ENCODE data around the gene GRAMD2A.
"Not testable (repeated sequence)": the region's sequence is repeated elsewhere in the genome, so short reads cannot be mapped to it uniquely, and the experiment has no call there.

GRAMD2A gene

DNA sequence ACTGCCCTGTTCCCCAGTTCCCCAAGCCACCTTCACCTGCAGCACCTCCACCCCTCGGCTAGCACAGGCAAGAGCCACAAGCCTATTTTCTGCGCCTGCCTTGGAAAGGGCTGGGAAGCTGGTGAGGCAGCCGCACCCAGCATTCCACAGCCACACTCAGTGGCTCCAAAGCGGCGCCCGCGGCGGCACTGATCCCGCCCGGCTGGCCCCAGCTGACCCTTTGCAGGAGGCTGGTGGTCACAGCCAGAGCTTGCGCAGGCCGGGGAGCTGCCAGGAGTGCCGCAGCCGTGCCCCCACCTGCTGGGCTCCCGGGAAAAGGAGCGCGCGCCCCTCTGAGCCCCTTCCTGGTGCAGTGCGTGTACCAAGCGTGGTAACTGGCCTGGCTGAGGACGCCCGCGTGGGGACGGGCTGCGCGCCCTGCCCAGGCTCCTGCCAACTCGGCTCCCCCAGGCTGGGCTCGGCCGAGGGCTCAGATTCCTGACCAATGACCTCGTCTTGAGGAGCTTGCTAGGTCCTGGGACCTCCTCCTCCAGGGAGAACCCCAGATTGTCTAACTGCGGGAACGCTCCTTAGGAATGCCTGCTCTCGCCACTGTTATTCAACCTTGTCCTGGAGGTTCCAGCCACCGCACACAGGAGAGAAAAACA lies 13.3 kb downstream of the GRAMD2A start:
- peak; percentile 79 for DNase-seq (ENCODE audit: low spot score)

DNA sequence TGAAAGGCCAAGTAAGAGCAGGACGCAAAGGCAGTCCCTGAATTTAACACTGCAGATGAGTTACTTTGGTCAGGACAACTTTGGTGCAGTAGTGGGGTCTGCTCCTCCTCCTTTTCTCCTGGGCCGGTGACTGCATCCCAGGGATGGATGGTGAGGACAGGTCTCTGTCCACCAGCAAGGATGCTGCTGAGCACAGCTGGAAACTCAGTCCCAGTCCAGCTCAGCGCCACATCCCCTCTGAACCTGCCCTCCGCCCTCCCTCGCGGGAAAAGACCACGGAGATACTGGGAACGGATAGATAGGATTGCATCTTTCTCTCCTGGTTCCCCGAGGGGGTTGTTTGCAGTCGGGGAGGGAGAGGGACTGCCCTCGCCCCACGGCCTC lies 13.8 kb downstream of the GRAMD2A start:
- DNase-seq (ENCODE audit: low spot score) = no peak

- no peak for DNase-seq (ENCODE audit: low spot score)
Observed at GRCh38 chr15:72182673-72183072, 14.9 kb downstream of the GRAMD2A start.

DNA sequence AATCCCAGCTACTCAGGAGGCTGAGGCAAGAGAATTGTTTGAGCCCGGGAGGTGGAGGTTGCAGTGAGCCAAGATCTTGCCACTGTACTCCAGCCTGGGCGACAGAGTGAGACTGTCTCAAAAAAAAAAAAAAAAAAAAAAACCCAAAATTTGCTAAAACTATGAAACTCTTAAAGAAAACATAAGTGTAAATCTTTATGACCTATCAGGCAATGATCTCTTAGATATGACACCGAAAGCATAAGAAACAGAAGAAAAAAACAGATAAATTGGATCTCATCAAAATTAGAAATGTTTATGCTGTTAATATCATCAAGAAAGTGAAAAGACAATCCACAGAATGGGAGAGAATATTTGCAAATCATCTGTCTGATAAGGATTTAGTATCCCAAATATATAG lies 15.3 kb downstream of the GRAMD2A start:
- DNase-seq (ENCODE audit: low spot score) = no peak

DNA sequence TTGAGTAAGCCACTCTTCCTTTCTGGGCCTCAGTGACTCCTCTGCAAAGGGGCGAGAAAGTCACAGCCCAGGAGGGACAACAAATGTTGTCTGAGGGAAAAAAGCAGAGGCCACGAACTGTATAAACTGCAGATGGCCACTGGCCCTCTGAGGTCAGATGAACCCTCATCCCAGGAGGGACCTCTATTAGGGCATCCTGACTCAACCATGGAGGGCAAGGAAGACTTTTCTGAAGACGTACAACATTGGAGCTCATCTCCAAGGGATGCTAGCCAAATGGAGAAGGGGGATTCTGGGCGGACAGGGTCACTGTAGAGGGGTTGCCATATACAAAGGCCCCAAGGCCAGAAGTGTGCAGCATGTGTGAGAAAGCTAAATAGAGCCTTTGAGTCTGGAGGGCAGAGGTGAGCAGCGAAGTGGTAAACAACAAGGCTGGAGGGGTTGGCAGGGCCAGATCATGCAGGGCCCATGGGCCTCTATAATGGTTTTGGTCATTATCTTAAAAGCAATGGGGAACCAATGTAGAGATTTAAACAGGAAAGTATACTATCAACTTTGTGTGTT lies 16.7 kb downstream of the GRAMD2A start:
- DNase-seq (ENCODE audit: low spot score) = no peak

DNA sequence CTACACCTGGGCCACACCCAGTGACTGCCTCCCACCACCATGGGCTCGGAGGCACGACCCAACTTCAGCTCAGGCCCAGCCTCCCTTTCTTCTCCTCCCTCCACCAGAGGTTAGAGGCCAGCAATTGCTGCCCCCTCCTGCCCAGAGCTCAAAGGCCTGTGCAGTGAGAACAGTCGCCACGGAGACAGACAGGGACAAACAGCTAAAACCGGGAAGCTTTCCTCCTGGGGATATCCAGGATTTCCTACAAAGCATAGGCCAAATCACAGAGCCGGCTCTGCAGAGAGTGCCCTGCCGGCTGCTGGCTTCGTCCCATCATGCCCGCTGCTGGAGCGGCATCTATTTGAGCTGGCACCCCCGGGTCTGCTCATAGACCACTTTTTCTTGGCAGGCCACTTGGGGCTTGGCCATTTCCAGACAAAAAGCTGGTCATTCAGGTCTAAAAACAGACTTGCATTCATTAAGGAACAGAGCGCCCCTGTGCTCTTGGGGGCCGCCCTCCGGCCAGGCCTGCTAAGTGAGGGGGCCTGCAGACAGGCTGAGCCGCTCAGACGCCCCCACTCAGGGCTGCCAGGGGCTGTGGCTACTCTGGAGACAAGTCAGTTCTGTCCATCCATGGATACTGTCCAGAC lies 17.5 kb downstream of the GRAMD2A start:
- DNase-seq (ENCODE audit: low spot score) = no peak

DNA sequence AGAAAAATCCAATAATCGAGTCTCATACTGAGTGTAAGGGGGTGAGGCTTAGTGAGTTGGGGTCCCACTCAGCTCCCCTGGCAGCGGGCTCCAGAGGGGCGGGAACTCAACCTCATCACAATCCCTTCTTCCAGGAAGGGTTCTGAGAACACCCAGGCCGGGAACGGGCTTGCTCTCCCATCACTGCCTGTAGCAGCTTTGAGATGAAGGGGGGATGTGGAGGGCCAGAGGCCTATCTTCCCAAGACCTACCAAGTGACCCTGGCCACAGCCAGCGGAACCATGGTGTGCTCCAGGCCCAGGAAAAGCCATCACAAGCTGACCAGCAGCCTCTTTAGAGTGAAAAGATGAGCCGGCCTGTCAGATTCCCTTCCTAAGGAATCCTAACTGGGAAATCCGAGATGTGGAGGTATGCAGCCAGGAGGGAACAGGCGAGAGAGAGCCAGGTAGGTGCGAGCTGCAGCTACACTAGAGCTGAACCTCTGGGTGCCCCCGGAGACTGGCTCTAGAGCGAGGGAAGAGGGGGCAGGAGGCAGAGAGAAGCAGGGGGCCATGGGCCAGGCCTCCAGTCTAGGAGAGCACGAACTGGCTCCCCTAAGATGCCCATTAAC lies 18.5 kb downstream of the GRAMD2A start:
- DNase-seq (ENCODE audit: low spot score) = no peak

DNA sequence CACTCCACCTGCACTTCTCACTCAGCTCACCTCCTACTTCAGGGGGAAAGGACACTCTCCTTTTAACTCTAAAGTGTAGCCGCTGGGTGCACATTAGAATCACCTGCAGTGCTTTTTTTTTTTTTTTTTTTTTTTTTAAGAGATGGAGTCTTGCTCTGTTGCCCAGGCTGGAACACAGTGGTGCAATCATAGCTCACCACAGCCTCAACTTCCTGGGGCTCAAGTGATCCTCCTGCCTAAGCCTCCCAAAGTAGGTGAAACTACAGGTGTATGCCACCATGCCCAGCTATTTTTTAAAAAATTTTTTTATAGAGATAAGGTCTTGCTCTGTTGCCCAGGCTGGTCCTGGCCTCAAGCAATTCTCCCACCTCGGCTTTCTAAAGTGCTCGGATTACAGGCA lies 20.8 kb downstream of the GRAMD2A start:
- DNase-seq (ENCODE audit: low spot score) = no peak

DNA sequence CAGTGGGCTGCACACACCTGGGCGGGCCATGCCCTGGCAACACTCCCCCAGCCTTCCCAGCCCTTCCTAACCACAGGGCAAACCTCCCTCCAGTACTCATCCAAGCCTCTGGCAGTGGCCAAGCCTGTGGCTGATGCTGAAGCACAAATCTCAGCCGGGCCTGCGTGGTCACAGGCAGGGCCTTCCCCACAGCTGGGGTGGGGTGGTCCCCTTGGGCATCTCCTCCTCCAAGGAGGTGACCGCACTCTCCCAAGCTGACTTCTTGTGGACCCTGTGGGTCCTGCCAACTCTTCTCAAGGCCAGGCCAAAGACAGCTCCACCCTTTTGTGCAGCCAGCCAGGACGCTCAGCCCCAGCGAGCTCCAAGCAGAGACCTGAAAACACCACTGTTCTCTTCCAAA lies 21.4 kb downstream of the GRAMD2A start:
- DNase-seq (ENCODE audit: low spot score) = no peak

DNA sequence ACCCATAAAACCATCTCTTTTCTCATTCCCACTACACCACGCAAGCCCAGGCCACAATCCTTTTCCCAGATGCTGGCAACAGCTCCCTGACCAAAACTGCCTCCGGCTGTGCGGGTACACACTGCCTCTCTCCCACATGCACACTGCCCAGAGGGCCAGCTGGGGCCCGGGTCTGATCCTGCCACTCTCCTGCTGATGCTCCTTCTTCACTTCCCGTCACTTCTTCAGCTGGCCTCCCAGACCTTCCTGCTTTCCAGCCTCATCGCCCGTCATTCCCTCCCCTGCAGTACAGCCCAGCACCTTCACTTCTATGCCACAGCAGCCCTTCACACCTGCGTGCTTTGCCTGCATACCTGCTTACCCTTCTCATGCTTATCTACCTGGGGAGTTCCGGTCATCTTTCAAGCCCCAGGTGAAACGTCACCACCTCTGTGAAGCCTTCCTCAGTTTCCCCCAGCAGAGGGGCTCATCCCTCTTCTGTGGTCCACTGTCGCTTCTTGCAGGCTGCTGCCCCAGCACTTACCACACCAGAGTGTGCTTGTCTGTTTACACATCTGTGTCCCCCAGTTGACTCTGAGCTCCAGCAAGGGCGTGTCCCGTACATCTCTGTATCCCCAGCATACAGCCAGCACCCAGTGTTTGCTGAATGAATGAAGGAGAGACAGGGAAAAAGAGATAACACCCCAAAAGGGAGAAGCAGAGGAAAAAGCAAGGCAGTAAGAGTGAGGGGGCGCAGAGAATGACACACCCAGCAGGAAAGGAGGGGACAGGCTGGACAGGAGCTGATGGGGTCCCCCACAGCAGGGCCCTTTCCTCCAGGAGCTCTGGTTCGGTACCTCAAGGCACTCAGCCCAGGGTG lies 22.2 kb downstream of the GRAMD2A start:
- DNase-seq (ENCODE audit: low spot score) = no peak

DNA sequence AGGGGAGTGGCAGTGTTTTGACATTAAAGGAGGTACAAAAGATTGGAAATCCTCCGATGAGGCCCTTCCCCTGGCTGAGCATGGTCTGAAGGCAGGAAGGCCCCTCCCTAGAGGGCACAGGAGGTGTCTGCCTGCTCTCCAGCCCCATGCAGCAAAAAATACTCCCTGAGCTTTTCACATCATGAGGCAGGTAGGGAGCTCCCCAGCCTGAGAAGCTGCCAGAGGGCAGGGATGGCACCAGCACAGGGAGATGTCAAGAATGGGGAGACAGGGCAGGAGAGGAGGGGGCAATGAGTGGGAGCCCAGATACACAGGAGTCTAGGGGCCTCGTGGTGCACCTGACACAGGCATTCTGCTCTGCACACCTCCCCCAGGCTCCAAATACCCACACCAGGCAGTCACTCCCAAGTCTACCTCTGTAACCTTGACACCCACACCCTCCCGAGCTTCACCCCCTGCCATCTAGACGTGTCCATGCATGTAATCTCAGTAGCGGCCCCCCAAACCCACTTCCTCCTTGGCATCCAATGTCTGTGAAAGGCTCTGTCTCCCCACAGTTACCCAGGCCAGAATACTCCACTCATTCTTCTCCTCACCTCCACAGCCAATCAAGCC lies 22.9 kb downstream of the GRAMD2A start:
- DNase-seq (ENCODE audit: low spot score) = no peak

DNA sequence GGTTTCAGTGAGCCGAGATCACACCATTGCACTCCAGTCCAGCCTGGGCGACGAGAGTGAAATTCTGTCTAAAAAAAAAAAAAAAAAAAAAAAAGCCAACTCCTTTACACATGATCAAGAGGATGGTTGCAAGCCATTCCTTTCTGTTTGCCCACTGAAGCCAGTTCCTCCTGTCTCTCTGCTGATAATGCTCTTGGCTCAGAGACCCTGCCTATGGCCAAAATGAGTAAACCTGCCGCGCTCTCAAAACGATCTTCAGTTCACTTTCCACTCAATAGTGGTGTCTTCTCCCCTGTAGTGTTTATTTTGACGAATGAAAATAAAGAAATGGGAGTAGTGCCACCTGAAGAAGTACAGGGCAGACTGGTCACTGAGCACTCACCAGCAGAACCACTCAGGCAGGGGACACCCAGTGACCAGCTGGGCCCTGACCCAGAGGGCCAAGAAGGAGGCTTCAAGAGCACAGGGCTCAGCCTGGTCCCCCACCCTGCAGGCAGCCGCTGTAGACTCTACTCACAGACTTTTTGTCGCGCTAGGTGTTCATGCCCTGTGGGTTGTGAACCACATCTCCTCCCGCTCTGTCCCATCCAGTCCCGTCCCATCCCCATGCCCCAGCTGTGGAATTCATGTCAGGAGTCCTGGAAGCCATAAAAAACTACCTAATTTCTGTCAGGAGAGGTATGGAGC lies 23.6 kb downstream of the GRAMD2A start:
- DNase-seq (ENCODE audit: low spot score) = no peak

GRCh38 chr15:72173401-72173800 lies 24.2 kb downstream of the GRAMD2A start:
- DNase-seq (ENCODE audit: low spot score) = no peak

DNA sequence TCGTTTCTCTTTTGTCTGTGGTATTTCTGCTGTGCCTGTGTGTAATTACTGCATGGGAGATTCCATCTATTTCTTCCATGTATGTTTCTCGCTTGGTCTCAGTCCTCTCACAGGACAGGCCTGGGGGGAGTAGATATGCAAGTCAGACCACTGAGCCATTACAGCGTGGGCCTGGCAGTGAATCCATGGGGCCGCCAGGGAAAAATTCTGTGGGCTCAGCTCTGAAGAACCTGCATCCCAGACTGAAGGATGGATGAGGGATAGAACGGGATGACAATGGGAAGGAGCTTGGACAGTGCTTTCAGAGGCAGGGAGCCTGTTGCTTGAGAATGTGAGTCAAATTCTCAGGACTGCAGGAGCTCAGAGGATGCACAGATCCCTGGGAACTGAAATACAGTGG lies 24.8 kb downstream of the GRAMD2A start:
- no peak for DNase-seq (ENCODE audit: low spot score)

DNA sequence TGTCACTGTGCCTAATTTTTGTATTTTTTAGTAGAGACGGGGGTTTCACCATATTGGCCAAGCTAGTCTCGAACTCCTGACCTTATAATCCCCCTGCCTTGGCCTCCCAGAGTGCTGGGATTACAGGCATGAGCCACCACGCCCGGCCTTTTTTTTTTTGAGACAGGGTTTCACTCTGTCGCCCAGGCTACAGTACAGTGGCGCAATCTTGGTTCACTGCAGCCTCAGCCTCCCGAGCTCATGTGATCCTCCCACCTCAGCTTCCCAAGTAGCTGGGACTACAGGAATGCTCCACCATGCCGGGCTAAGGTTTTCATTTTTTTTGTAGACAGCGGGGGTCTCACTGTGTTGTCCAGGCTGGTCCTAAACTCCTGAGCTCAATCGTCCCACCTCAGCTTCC lies 25.6 kb downstream of the GRAMD2A start:
- DNase-seq (ENCODE audit: low spot score) = not testable (repeated sequence)

DNA sequence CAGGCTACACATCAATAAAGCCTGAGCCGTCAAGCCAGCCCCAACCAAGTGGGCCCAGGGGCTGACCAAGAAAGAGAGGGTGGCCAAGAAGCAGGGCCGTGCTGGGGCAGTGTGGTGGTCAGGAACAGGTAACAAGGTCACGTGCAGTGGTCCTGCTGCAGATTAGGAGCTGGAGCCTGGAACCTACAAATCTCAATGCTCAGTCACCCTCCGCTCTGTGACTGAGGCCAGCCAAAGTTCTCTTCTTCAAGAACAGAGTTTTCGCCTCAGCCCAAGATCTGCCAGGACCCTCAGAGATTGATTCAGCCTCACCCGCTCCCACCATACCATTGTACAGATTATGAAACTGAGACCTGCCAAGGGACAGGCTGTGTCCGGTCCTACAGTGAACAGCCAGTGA lies 26.9 kb downstream of the GRAMD2A start:
- DNase-seq (ENCODE audit: low spot score) = no peak

GRCh38 chr15:72169921-72170611 lies 27.5 kb downstream of the GRAMD2A start:
- DNase-seq (ENCODE audit: low spot score) = no peak

GRCh38 chr15:72169236-72169920 lies 28.2 kb downstream of the GRAMD2A start:
- no peak for DNase-seq (ENCODE audit: low spot score)

DNA sequence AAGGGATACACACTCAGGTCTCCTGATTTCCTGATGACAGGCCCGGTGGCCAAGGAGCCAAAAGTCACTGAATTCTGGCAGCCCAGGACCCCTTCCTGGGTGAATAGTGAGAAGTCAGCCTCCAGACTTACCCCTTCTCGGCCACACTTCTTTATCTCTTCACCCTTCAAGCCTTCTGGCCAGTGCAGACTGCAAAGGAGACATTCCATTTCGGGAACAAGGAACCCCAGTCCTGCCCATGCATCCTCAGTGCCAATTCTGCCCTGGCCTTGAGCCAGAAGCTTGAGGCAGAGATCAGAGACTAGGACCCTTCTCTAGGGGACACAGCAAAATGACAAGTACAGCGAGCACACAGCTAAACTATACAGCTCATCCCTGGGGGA lies 28.8 kb downstream of the GRAMD2A start:
- DNase-seq (ENCODE audit: low spot score) = no peak

- DNase-seq (ENCODE audit: low spot score) = no peak
Observed at GRCh38 chr15:72168131-72168807, 29.3 kb downstream of the GRAMD2A start.
